Measurements from ENCODE around the gene HES7. TPM values are rescaled to one million over a fixed set of nuclear protein-coding genes. Genes with fewer than 3 reads are reported as not detected.

HES7 gene
- polyA plus RNA-seq, 1 experiment = not detected

GRCh38 chr17:8087075-8087951, 36.6 kb downstream of the HES7 start, which contains the start of gene ALOX12B:
ALOX12B (minus strand) TSS chr17:8087716; CDS start chr17:8087442, 274 bp downstream.
- no peak for TF ChIP-seq CTCF (IDR thresholded peaks at IDR 0.05; ENCODE audit: low read depth, low read length)
- no peak within 1 kb of the TSS for H3K27ac ChIP-seq (ENCODE audit: low read depth, low read length)
- CTCF ChIA-PET = interaction anchor here (1.6 kb wide), 1 partner anchor 31 kb away, joined by 3 read pairs; the partner anchor contains the start of gene ALOXE3
- no peaks in the 10 kb centered on the region for H3K9me3 ChIP-seq (ENCODE audit: control insufficient read depth, insufficient read depth, low read length)
- POLR2A ChIA-PET = interaction anchor here (0.6 kb wide), 1 partner anchor 1575 kb away, joined by 3 read pairs; no protein-coding TSS in a partner anchor
- DNase-seq (ENCODE audit: low read depth, low spot score) = no peak
- H3K27me3 ChIP-seq (ENCODE audit: control insufficient read depth, insufficient read depth, low read length) = peaks cover 52% of the 10 kb centered on the region
- no peak within 1 kb of the TSS for H3K4me3 ChIP-seq (ENCODE audit: low read depth, low read length)

- ChIA-PET POLR2A (interaction anchor here (0.6 kb wide), 1 partner anchor 35 kb away, joined by 3 read pairs; no protein-coding TSS in a partner anchor), CTCF (interaction anchor here (0.9 to 3.6 kb wide), 3 partner anchors 8 to 10 kb away, joined by 3 to 16 read pairs (median 10); no protein-coding TSS in a partner anchor)
- DNase-seq (ENCODE audit: low read depth, low spot score) = no peak
- Histone ChIP-seq H3K4me3 (ENCODE audit: low read depth, low read length) (no peak overlapping the region), H3K9me3 (ENCODE audit: control insufficient read depth, insufficient read depth, low read length) (no peaks in the 10 kb centered on the region; the same call in 1 of the 2 replicates), H3K27me3 (ENCODE audit: control insufficient read depth, insufficient read depth, low read length) (peaks cover 57% of the 10 kb centered on the region), H3K27ac (ENCODE audit: low read depth, low read length) (no peak overlapping the region)
- no peak for TF ChIP-seq CTCF (IDR thresholded peaks at IDR 0.05; ENCODE audit: low read depth, low read length)
Measured at GRCh38 chr17:8084250-8084649, 39.7 kb downstream of the HES7 start.

- TF ChIP-seq CTCF (IDR thresholded peaks at IDR 0.05; ENCODE audit: low read depth, low read length) = no peak
- peaks cover 61% of the 10 kb centered on the region for H3K27me3 ChIP-seq (ENCODE audit: control insufficient read depth, insufficient read depth, low read length)
- no peak for DNase-seq (ENCODE audit: low read depth, low spot score)
- no peak overlapping the region for H3K4me3 ChIP-seq (ENCODE audit: low read depth, low read length)
- H3K27ac ChIP-seq (ENCODE audit: low read depth, low read length) = no peak overlapping the region
- H3K9me3 ChIP-seq (ENCODE audit: control insufficient read depth, insufficient read depth, low read length) = no peaks in the 10 kb centered on the region; the same call in 1 of the 2 replicates
- CTCF ChIA-PET = interaction anchor here (1.1 to 3.6 kb wide), 2 partner anchors 12 to 76 kb away, joined by 3 to 16 read pairs; no protein-coding TSS in a partner anchor
- POLR2A ChIA-PET = no interaction called here
Measured at GRCh38 chr17:8082292-8082691, 41.6 kb downstream of the HES7 start.

GRCh38 chr17:8081876-8082275, 42.0 kb downstream of the HES7 start:
- ChIA-PET CTCF (no interaction called here), POLR2A (no interaction called here)
- no peak for TF ChIP-seq CTCF (IDR thresholded peaks at IDR 0.05; ENCODE audit: low read depth, low read length)
- DNase-seq (ENCODE audit: low read depth, low spot score) = no peak
- H3K27me3 ChIP-seq (ENCODE audit: control insufficient read depth, insufficient read depth, low read length) = peaks cover 64% of the 10 kb centered on the region
- no peak overlapping the region for H3K27ac ChIP-seq (ENCODE audit: low read depth, low read length)
- H3K4me3 ChIP-seq (ENCODE audit: low read depth, low read length) = no peak overlapping the region
- H3K9me3 ChIP-seq (ENCODE audit: control insufficient read depth, insufficient read depth, low read length) = no peaks in the 10 kb centered on the region; the same call in 1 of the 2 replicates

- no peak for DNase-seq (ENCODE audit: low read depth, low spot score)
- no peak for TF ChIP-seq CTCF (IDR thresholded peaks at IDR 0.05; ENCODE audit: low read depth, low read length)
- Histone ChIP-seq H3K4me3 (ENCODE audit: low read depth, low read length) (no peak overlapping the region), H3K27me3 (ENCODE audit: control insufficient read depth, insufficient read depth, low read length) (peaks cover 66% of the 10 kb centered on the region), H3K27ac (ENCODE audit: low read depth, low read length) (no peak overlapping the region), H3K9me3 (ENCODE audit: control insufficient read depth, insufficient read depth, low read length) (no peaks in the 10 kb centered on the region; the same call in 1 of the 2 replicates)
- ChIA-PET POLR2A (no interaction called here), CTCF (interaction anchor here (0.7 to 1.4 kb wide), 2 partner anchors 13 to 22 kb away, joined by 3 to 8 read pairs; no protein-coding TSS in a partner anchor)
Measured at GRCh38 chr17:8080799-8081219, 43.1 kb downstream of the HES7 start.

All from AG04450 (cell line).